ENCODE data around the gene CATSPER4. TPM values are rescaled to one million over a fixed set of nuclear protein-coding genes. Genes with fewer than 3 reads are reported as not detected.

CATSPER4 gene
- total RNA-seq, 1 experiment from 2014 or later: not detected

DNA sequence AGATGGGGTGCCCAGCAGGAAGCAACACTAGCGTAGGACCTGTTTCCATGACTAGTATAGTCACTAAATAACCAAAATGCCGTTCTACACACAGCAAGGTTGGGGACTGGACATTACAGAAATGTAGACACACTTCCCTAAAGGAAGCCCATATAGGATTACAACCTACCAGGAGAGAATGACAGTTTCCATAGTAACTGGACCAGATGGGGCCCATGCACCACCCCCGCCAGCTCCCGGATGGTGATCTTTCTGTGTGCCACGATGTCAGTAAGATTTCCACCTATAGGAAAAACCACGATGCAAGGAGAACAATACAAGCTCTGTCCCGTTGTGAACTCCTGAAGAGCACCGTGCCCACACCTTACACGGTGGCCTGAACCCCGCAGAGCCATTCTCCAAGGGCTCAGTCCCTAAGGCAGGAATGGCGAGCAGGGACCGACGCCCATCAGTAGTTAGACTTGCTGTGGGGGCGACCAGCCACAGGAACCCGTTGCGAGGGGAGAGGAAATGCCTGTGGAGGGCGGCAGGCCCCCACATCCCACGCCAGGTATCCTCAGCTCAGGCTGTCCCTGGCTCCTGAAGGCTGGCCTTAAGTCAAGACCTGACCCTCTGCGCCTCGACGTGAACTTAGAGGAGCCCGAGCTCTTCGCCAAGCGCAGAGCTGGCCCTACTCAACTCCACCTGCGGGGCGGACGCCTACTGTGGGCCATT, 30.0 kb downstream of the CATSPER4 start:
- no peak for DNase-seq
- H3K4me3 Mint-ChIP-seq: no peak overlapping the region

More for the DNA sequence above, 30.0 kb downstream of the CATSPER4 start:
- Histone ChIP-seq H4K20me1 (ENCODE audit: control insufficient read depth, insufficient read depth, insufficient read length) (no peaks in the 10 kb centered on the region), H4K5ac (ENCODE audit: insufficient read length, low read depth, low read length) (no peak overlapping the region), H3K23me2 (ENCODE audit: insufficient read length, low read depth, low read length, poor library complexity, severe bottlenecking) (peaks cover 5% of the 10 kb centered on the region), H3K27ac (ENCODE audit: insufficient read length, low read depth, low read length) (no peak overlapping the region), H2BK5ac (ENCODE audit: insufficient read length, low read length) (no peak overlapping the region), H2BK120ac (ENCODE audit: low read depth, low read length, poor library complexity, severe bottlenecking) (no peak overlapping the region), H3K23ac (ENCODE audit: insufficient read length, low read depth, low read length) (no peak overlapping the region), H4K8ac (replicated peaks; ENCODE audit: insufficient read length, low read depth, low read length) (no peak overlapping the region), H2BK12ac (ENCODE audit: insufficient read length, low read depth, low read length) (no peak overlapping the region), H3K79me1 (ENCODE audit: insufficient read depth, low read depth, low read length, poor library complexity, severe bottlenecking) (no peaks in the 10 kb centered on the region), H2BK15ac (ENCODE audit: low read depth, low read length) (no peak overlapping the region), H3K79me2 (ENCODE audit: insufficient read depth, low read length) (no peaks in the 10 kb centered on the region), H2BK20ac (ENCODE audit: low read depth, low read length, poor library complexity, severe bottlenecking) (no peak overlapping the region), H2AFZ (ENCODE audit: low read length) (no peak overlapping the region), H4K91ac (ENCODE audit: insufficient read length, low read depth, low read length) (no peak overlapping the region), H3K56ac (ENCODE audit: insufficient read length, low read depth, low read length) (no peak overlapping the region), H3K9ac (ENCODE audit: extremely low read depth, insufficient read length, low read length) (no peak overlapping the region), H3K4me2 (ENCODE audit: insufficient read depth, insufficient read length, low read length) (no peak overlapping the region), H3K27me3 (ENCODE audit: insufficient read depth, low read length) (no peaks in the 10 kb centered on the region), H3K14ac (ENCODE audit: insufficient read depth, low read length) (no peak overlapping the region), H3K4ac (ENCODE audit: low read depth, low read length) (no peak overlapping the region), H3K9me3 (ENCODE audit: control insufficient read depth, low read depth, low read length) (no peaks in the 10 kb centered on the region), H3K4me1 (ENCODE audit: insufficient read depth, low read length) (no peaks in the 10 kb centered on the region), H3T11ph (ENCODE audit: low read length) (no peak overlapping the region), H3K18ac (ENCODE audit: insufficient read length, low read depth, low read length) (no peak overlapping the region), H2AK5ac (ENCODE audit: insufficient read length, low read length) (no peak overlapping the region)
- H3K4me1 Mint-ChIP-seq: peaks cover 14 to 17% of the 10 kb centered on the region in 2 experiments
- no peaks in the 10 kb centered on the region for H3K9me3 Mint-ChIP-seq
- TF ChIP-seq, protein P1, sequence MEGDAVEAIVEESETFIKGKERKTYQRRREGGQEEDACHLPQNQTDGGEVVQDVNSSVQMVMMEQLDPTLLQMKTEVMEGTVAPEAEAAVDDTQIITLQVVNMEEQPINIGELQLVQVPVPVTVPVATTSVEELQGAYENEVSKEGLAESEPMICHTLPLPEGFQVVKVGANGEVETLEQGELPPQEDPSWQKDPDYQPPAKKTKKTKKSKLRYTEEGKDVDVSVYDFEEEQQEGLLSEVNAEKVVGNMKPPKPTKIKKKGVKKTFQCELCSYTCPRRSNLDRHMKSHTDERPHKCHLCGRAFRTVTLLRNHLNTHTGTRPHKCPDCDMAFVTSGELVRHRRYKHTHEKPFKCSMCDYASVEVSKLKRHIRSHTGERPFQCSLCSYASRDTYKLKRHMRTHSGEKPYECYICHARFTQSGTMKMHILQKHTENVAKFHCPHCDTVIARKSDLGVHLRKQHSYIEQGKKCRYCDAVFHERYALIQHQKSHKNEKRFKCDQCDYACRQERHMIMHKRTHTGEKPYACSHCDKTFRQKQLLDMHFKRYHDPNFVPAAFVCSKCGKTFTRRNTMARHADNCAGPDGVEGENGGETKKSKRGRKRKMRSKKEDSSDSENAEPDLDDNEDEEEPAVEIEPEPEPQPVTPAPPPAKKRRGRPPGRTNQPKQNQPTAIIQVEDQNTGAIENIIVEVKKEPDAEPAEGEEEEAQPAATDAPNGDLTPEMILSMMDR (conservative IDR thresholded peaks at IDR 0.05): no peak
- H3K27me3 Mint-ChIP-seq (ENCODE audit: low read depth): peaks cover 24% of the 10 kb centered on the region
- H3K27ac Mint-ChIP-seq: no peak overlapping the region
- WGBS (ENCODE audit: extremely low coverage, insufficient read length, low lambda C conversion rate): no CpG with 5 or more reads among the region's 27 CpGs
- no peaks in the 10 kb centered on the region for H3K36me3 Mint-ChIP-seq (ENCODE audit: insufficient read depth in 1 of 3, low read depth in 3 of 3)
